Activated T-helper 1 cell treated with anti-CD3 and anti-CD28 coated beads, Interleukin-12 subunit alpha, Interleukin-12 subunit beta, Interleukin-2, Interleukin-4 antibody, amounts not matched to agents 30 ng/mL and 10 ng/mL and 1 ng/mL, durations not matched to agents 14 hours and 24 hours and 36 hours (primary cell): ENCODE data around the gene MRPL9. TPM values are rescaled to one million over a fixed set of nuclear protein-coding genes. Genes with fewer than 3 reads are reported as not detected.

Experiments used
- DNase-seq: peaks from one replicate; pipeline ENCODE4 v3.0.0; 2021; ENCODE audit warnings: low spot score
- H3K27ac Mint-ChIP-seq: one replicate; pipeline ENCODE4 v1.8.0; 2021; ENCODE audit warnings: mild to moderate bottlenecking, mixed read lengths
- H3K27me3 Mint-ChIP-seq: one replicate; pipeline ENCODE4 v1.8.0; 2022; ENCODE audit warnings: mild to moderate bottlenecking, moderate library complexity, mixed read lengths; ENCODE audit not compliant: insufficient read depth
- H3K36me3 Mint-ChIP-seq: one replicate; pipeline ENCODE4 v1.8.0; 2021; ENCODE audit warnings: low read depth, mixed read lengths
- H3K4me1 Mint-ChIP-seq: one replicate; pipeline ENCODE4 v1.8.0; 2021; ENCODE audit warnings: low read depth, mixed read lengths
- H3K4me3 Mint-ChIP-seq: one replicate; pipeline ENCODE4 v1.8.0; 2021; ENCODE audit warnings: mild to moderate bottlenecking, moderate library complexity, mixed read lengths
- H3K9me3 Mint-ChIP-seq: one replicate; pipeline ENCODE4 v1.8.0; 2021; ENCODE audit warnings: mixed read lengths
- intact Hi-C: fragments of 100-400 bp; cut with micrococcal nuclease; formaldehyde crosslinking; loops from one replicate; pipeline ENCODE4 v1.15.1; 2024
- total RNA-seq: library from RNA; stranded (reverse); gene quantifications from 2 replicates; pipeline ENCODE4 v1.2.3, GENCODE V29; 2022

The MRPL9 gene
- 136 and 141 TPM in 2 replicates for total RNA-seq

DNA sequence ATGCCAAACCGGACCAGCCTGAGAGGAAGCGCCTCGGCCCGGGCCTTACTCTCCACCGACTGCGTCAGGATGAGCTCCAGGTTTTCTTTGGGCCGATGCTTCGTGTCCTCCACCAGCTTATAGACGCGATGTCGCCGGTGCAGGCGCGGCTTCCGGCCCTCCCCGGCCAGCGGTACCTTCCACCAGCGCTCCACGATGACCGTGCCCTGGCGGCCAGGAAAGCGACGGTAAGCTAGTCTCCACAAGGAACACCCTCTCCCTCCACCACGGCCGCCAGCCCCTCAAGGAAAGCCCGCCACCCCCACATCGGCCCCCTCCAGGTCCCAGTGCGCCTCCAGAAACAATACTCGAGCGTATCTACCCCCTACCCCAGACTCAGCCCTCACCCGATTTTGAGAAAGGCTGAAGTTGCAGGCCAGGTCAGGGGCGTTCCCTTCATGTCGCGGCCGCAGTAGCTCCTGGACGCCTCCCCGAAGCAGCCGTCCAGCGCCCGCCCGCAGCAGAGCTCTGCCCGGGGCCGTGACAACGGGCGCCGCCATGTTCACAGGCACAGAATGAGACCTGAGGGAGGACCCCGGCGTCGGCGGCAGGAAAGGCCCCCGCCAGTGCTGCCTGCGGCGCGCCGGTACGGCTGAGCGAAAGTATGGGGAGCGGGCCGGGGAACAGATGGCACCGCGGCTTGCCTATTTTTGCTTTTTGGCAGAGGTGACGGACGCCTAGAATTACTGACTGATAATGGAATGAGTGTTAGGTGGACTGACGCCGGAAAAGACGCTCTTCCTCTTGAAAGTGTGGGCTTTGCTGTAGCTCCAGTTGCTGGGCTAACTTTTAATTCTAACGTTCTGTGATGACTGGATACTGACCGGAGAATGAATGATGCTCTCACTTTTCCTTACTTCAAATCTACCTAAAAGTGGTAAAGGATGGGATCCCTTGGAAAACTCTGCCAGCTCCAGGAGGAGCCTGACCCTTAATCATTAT, at the start of gene MRPL9:
Gene MRPL9, minus strand, starts transcription at position 556 of the 981 bp plus-strand sequence. Its CDS starts 17 bp downstream, at position 539.
- Mint-ChIP-seq H3K27me3 (no peaks in the 10 kb centered on the region), H3K4me3 (peak within 1 kb of the TSS; percentile 89), H3K27ac (peak within 1 kb of the TSS; percentile 96), H3K36me3 (peaks cover 34% of the 10 kb centered on the region), H3K9me3 (no peaks in the 10 kb centered on the region), H3K4me1 (peaks cover 35% of the 10 kb centered on the region)
- intact Hi-C loops, result loop anchor here (1.0 kb wide), 4 partner anchors 27 to 152 kb away; partner anchors contain the start of genes RIIAD1 and TDRKH
- DNase-seq, result peak; percentile 84

DNA sequence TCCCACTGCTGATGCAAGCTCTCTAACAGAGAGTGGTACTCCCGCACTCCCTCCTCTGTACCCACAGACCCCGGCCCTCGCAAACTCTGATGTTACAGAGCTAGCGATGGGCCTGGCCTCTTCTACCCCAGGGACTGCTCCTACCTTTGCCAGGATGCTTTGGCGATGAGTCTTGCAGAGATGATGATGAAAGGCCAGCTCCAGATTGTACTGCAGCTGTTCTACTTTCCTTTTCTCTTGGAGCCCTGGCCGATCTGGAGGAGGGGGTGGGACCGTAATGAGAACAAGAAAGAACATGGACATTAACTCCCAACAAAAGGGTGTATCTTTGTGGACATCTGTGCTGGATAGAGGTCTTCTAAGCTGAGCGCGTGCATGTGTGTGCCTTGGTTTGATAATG, 47.9 kb upstream of the MRPL9 start:
- peaks cover 4% of the 10 kb centered on the region for H3K27me3 Mint-ChIP-seq
- H3K36me3 Mint-ChIP-seq, result peaks cover 2% of the 10 kb centered on the region
- no peak overlapping the region for H3K4me3 Mint-ChIP-seq
- H3K4me1 Mint-ChIP-seq, result peaks cover 16% of the 10 kb centered on the region
- no peak overlapping the region for H3K27ac Mint-ChIP-seq
- intact Hi-C loops, result no loop called here
- no peak for DNase-seq
- no peaks in the 10 kb centered on the region for H3K9me3 Mint-ChIP-seq

DNA sequence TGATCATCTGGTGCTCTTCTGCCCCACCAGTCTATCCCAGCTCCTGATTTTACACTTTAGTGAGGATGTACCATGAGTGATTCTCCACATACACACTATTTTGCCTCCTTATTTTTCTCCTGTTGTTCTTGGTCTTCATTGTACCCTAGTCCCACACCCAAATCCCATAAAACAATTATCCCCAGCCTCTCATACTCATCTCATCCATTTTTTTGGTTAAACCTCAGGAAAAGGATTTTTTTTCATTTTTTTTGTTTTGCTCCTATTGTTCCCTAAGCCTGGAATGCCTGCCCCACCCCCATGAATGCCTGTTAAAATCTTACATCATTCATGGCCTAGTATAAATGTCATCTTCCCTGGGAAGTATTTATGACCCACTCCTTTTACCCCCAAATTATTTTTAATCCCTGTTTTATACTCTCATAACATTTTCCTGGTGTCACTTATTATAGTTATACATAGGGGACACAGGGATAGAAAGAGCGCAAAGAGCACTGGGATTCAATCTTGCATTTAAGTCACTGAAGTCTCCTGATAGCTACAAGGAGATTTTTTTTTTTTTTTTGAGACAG, 46.8 kb upstream of the MRPL9 start:
- H3K27ac Mint-ChIP-seq, result no peak overlapping the region
- H3K36me3 Mint-ChIP-seq, result peaks cover 2% of the 10 kb centered on the region

DNA sequence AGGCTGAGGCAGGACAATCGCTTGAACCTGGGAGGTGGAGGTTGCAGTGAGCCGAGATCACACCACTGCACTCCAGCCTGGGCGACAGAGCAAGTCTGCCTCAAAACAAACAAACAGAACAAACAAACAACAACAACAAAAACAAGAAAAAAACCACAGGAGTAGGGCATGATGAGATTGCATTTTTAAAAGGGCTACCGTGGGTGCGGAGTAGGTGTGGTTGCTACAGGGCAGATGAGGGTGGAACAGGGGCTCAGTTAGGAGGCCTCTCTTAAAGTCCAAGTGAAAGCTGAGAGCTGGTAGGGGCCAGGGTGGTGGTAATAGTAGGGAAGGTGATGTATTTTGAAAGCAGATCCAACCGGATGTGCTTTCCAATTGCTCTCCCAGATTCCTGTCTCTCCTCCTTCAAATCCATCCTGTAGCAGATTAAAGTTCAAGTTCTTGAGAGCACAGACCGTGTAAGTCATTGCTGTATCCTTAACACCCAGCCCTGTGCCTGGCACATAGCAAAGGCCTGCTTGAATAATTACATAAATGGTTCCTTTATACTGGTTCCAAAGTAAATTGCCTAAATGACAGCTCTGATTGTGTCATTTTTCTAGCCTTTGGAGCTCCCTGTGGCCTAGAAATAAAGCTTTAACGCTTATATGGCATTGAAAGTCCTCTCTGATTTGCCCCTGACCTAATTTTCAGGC, 46.1 kb upstream of the MRPL9 start:
- no peak for DNase-seq
- Mint-ChIP-seq H3K4me3 (no peak overlapping the region), H3K27ac (no peak overlapping the region), H3K9me3 (no peaks in the 10 kb centered on the region), H3K4me1 (peaks cover 6% of the 10 kb centered on the region), H3K27me3 (peaks cover 7% of the 10 kb centered on the region), H3K36me3 (peaks cover 2% of the 10 kb centered on the region)
- intact Hi-C loops, result no loop called here

More for the DNA sequence above, 46.8 kb upstream of the MRPL9 start:
- intact Hi-C loops, result no loop called here
- Mint-ChIP-seq H3K9me3 (no peaks in the 10 kb centered on the region), H3K4me1 (peaks cover 6% of the 10 kb centered on the region), H3K27me3 (peaks cover 2% of the 10 kb centered on the region), H3K4me3 (no peak overlapping the region)
- no peak for DNase-seq

DNA sequence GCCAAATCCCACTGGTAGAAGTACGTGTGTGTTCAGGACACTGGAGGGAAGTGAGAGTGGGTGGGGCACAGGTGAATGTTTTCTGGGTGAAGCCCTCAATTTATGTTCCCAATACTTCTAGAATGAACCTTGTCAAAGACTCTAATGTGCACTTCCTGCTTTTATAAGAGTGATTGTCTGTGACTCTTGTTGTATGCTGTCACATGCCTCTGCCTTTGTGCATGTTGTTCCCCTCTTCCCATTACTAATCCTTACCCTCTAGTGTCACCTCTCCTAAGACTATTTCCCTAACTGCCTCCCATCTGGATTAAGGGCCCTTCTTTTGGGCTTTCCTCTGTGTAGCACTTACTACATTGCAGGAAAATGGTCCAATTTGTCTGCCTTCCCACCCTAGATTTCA, 44.5 kb upstream of the MRPL9 start:
- H3K9me3 Mint-ChIP-seq, result no peaks in the 10 kb centered on the region
- H3K27me3 Mint-ChIP-seq, result peaks cover 8% of the 10 kb centered on the region
- DNase-seq, result no peak
- peaks cover 2% of the 10 kb centered on the region for H3K36me3 Mint-ChIP-seq
- intact Hi-C loops, result no loop called here
- H3K4me1 Mint-ChIP-seq, result peaks cover 4% of the 10 kb centered on the region
- H3K27ac Mint-ChIP-seq, result no peak overlapping the region
- no peak overlapping the region for H3K4me3 Mint-ChIP-seq

DNA sequence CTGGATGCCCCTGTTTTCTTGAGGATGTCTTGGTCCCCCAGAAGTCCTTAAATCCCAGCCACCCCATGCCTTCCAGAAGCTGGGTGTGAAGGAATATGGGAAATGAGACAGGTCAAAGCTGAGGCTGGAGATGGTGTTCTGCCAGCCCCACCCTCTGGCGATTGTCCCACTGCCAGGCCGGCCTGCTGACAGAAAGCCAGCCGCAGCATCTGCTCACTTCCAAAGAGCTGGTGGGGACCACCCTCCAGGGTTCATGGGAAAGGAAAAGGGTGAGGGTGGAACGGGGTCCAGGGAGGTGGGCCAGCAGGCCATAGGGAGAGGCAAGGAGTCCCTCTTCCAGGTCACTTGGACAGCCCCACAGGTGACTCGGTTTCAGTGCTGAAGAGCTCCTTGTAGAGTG, 43.8 kb upstream of the MRPL9 start:
- H3K27me3 Mint-ChIP-seq, result peaks cover 8% of the 10 kb centered on the region

DNA sequence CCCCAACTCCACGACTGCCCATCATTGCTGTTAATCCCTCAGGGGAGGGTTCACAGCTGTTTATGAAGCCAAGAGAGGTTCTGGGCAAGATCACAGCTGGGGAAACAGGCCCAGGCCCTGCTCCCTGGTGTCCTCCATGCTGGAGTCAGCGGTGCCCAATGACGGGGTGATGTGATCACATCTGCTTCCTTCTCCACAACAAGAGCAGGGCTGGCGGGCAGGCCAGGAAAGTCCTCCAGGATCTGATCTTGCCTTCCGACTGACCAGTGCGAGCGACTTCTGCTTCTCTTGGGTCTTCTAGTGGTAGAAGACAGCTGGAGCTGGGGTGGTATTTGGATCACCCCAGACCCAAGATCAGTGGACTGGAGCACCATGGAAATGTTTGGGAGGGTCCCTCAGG, 42.9 kb upstream of the MRPL9 start:
- intact Hi-C loops, result no loop called here
- Mint-ChIP-seq H3K9me3 (no peaks in the 10 kb centered on the region), H3K36me3 (peaks cover 2% of the 10 kb centered on the region), H3K27me3 (peaks cover 8% of the 10 kb centered on the region), H3K27ac (no peak overlapping the region), H3K4me3 (no peak overlapping the region), H3K4me1 (no peaks in the 10 kb centered on the region)
- no peak for DNase-seq

More for the DNA sequence above, 43.8 kb upstream of the MRPL9 start:
- no peak overlapping the region for H3K4me3 Mint-ChIP-seq
- H3K9me3 Mint-ChIP-seq, result no peaks in the 10 kb centered on the region
- H3K27ac Mint-ChIP-seq, result no peak overlapping the region
- H3K36me3 Mint-ChIP-seq, result peaks cover 2% of the 10 kb centered on the region
- intact Hi-C loops, result no loop called here
- no peaks in the 10 kb centered on the region for H3K4me1 Mint-ChIP-seq
- no peak for DNase-seq

DNA sequence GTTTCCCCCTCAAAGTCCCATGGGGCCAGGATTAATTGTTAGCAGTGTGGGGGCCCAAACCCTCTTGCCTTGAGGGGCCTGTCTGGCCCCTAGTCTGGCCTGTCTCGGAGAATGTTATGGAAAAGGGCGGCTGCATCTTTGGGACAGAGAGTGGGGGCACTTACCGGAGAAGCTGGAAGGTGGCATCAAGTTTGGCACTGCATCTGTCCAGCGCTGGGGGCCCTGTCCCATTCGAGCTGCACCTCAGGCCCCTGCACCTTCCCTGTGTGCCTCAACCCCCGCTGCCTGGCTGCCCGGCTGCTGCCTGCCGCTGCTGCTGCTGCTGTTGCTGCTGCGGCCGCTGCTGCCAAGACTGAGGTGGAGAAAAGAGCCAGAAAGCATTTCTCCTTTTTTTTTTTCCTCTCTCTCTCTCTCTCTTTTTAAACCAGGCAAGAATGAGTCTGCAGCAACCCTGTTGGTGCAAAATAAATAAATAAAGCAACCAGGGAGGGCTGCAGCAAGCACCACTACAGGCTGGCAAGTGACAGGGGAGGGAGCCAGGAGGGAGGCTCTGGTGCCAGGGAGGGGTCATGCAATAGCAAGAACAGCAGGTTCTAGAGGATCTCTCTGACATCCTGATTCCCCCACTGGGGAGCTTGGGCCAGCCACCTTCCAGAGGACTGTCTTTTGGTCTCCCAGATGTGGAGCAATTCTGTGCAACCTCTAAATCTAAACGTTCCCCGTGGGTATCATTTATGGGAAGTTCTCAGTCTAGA, 41.9 kb upstream of the MRPL9 start, which contains the start of gene LINGO4:
Gene LINGO4, minus strand, starts transcription at position 354 of the 755 bp plus-strand sequence. CDS start 2,715 bp downstream, outside the sequence.
- Mint-ChIP-seq H3K36me3 (peaks cover 2% of the 10 kb centered on the region), H3K4me1 (peaks cover 5% of the 10 kb centered on the region), H3K27me3 (peaks cover 11% of the 10 kb centered on the region), H3K9me3 (no peaks in the 10 kb centered on the region), H3K27ac (no peak within 1 kb of the TSS), H3K4me3 (no peak within 1 kb of the TSS)
- intact Hi-C loops, result no loop called here
- DNase-seq, result no peak

DNA sequence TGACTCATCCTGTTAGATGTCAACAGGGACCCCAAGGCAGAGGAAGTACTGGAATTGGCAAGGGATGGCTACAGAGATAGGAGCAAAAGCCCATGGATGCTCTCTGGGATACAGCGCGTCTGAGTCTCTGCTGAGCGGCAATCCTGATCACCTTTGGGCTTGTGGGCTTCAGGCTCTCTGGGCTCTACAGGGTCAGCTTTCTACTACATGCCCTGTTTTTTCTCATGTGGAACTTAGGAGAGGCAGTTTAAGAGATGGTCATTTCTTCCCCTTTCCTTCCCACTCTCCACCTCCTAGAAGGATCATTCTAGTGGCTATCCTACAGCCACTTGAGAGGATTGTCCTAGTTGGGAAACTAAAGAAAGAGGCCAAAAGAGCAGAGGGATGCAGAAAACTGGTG, 40.6 kb upstream of the MRPL9 start:
- Mint-ChIP-seq H3K27me3 (peaks cover 14% of the 10 kb centered on the region), H3K4me3 (no peak overlapping the region), H3K36me3 (peaks cover 2% of the 10 kb centered on the region), H3K27ac (no peak overlapping the region), H3K4me1 (peaks cover 9% of the 10 kb centered on the region), H3K9me3 (no peaks in the 10 kb centered on the region)
- no peak for DNase-seq
- intact Hi-C loops, result no loop called here

DNA sequence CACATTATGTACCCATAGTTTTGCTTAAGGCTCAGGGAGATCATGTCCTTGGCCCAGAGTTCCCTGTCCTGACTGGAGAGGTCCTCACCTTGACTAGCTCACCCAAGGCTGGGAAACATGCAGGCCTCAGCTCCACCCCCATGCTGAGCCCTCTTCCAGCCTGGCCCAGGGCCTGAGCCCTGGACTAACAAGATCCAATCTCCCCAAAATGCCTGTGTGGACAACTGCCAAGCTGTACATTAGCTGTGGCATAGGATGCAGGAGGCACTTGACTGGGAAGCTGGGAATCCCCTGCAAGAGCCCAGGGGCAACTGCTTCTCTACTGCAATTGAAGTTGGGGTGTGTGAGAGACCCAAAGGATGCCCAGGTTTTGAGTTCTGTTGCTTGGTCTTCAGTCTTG, 39.9 kb upstream of the MRPL9 start:
- no peak overlapping the region for H3K4me3 Mint-ChIP-seq
- H3K27ac Mint-ChIP-seq, result no peak overlapping the region
- intact Hi-C loops, result no loop called here
- no peak for DNase-seq
- H3K9me3 Mint-ChIP-seq, result no peaks in the 10 kb centered on the region
- peaks cover 9% of the 10 kb centered on the region for H3K4me1 Mint-ChIP-seq
- peaks cover 18% of the 10 kb centered on the region for H3K27me3 Mint-ChIP-seq
- H3K36me3 Mint-ChIP-seq, result no peaks in the 10 kb centered on the region

DNA sequence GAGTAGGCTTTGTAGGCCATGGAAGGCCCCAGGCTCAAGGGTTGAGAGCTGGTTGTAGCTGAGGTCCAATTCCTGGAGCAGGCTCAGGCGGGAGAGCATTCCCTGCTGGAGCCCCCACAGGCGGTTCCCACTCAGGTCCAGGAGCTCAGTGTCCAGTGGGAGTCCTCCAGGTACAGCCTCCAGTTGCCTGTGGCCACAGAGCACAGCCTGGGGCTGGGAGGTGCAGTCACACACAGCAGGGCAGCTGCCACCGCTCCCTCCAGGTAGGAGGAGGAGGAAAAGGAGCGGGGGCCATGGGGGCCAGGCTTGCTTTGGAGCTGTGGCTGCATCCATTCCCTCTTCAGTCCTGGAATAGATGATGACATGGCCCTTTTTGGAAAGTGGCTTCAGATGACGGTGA, 39.1 kb upstream of the MRPL9 start:
- no peaks in the 10 kb centered on the region for H3K36me3 Mint-ChIP-seq
- H3K9me3 Mint-ChIP-seq, result no peaks in the 10 kb centered on the region
- H3K4me1 Mint-ChIP-seq, result peaks cover 9% of the 10 kb centered on the region
- no peak overlapping the region for H3K27ac Mint-ChIP-seq
- peaks cover 18% of the 10 kb centered on the region for H3K27me3 Mint-ChIP-seq
- no peak overlapping the region for H3K4me3 Mint-ChIP-seq
- intact Hi-C loops, result no loop called here
- DNase-seq, result no peak

DNA sequence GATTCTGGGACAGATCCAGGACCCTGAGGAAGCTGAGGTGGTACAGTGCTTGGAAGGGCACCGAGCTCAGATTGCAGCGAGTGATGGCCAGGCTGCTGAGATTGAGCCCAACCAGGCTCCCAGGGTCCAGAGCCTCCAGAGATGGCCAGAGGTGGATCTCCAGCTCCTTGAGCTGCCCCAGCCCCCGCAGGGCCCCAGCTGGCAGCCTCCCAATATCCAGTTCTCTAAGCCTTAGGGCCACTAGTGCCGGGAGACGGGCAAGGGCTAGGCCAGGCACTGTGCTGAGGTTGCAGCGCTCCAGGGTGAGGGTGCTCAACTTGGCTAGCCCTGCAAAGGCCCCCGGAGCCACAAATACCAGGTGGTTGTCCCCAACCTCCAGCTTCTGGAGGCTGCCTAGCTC, 38.5 kb upstream of the MRPL9 start:
- Mint-ChIP-seq H3K4me1 (peaks cover 9% of the 10 kb centered on the region), H3K27ac (no peak overlapping the region), H3K9me3 (no peaks in the 10 kb centered on the region), H3K27me3 (peaks cover 18% of the 10 kb centered on the region), H3K36me3 (no peaks in the 10 kb centered on the region), H3K4me3 (no peak overlapping the region)
- intact Hi-C loops, result no loop called here
- no peak for DNase-seq
